CD1c-positive myeloid dendritic cell (primary cell): Measurements from ENCODE around the gene GZMA.

Experiments
- DNase-seq: peaks from one replicate; pipeline ENCODE4 v3.0.0-alpha.2; 2016; ENCODE audit errors: extremely low spot score

GZMA gene

GRCh38 chr5:55110217-55110616 lies 7.8 kb downstream of the GZMA start:
- no peak for DNase-seq

GRCh38 chr5:55113327-55113726 lies 10.9 kb downstream of the GZMA start:
- no peak for DNase-seq

GRCh38 chr5:55114061-55114460 lies 11.6 kb downstream of the GZMA start:
- no peak for DNase-seq

- no peak for DNase-seq
These were observed 20.9 kb downstream of the GZMA start for GRCh38 chr5:55123365-55123764.

- no peak for DNase-seq
These were observed 31.7 kb downstream of the GZMA start for GRCh38 chr5:55134053-55134722.

- DNase-seq, result no peak
These were observed 34.1 kb downstream of the GZMA start for GRCh38 chr5:55136521-55136920.

GRCh38 chr5:55140908-55141665 lies 38.6 kb downstream of the GZMA start:
- no peak for DNase-seq

GRCh38 chr5:55141945-55142690 lies 39.7 kb downstream of the GZMA start:
- DNase-seq, result peak; percentile 17

- DNase-seq, result no peak
These were observed 41.2 kb downstream of the GZMA start for GRCh38 chr5:55143624-55144023.

- DNase-seq, result no peak
These were observed 43.6 kb downstream of the GZMA start for GRCh38 chr5:55146080-55146479.

GRCh38 chr5:55146543-55147151 lies 44.2 kb downstream of the GZMA start:
- DNase-seq, result peak; percentile 88

- no peak for DNase-seq
These were observed 46.9 kb downstream of the GZMA start for GRCh38 chr5:55149308-55149795.

GRCh38 chr5:55151923-55152842 lies 49.7 kb downstream of the GZMA start:
- no peak for DNase-seq

- DNase-seq, result no peak
These were observed 52.4 kb downstream of the GZMA start for GRCh38 chr5:55154873-55155272.
